T-cell (primary cell): Measurements from ENCODE around the gene WIPF2. TPM values are rescaled to one million over a fixed set of nuclear protein-coding genes. Genes with fewer than 3 reads are reported as not detected.

Experiments used
- ATAC-seq, 4 experiments: fragments of 200-7000 bp in 3 of 4; fragments of 150-1000 bp in 1 of 4; cut with Tn5 transposase; replicated peaks in 1 of 4; 1 replicate in 3 of 4; 2 replicates in 1 of 4; pipeline ENCODE4 v1.10.0; 2021; ENCODE audit warnings: moderate library complexity in 3 of 4, mild to moderate bottlenecking in 2 of 4, moderate number of reproducible peaks in 1 of 4
- CTCF ChIA-PET, 2 donors: fragments of 300-600 bp; sonication (Branson Sonifier 250); formaldehyde crosslinking; loops; one replicate each; lab custom pipeline; 2022; ENCODE audit warnings: antibody characterized with exemption in 2 of 2; lab: Charles Lee
- POLR2A ChIA-PET, 2 donors: fragments of 300-600 bp; sonication (Branson Sonifier 250); formaldehyde crosslinking; loops; one replicate each; lab custom pipeline; 2022; ENCODE audit warnings: antibody characterized with exemption in 2 of 2; lab: Charles Lee
- DNase-seq, 35 experiments: peaks; one replicate each; pipeline versions ENCODE4 v3.0.0 to v3.0.0-alpha.2; 2013 to 2023
- H3K27ac ChIP-seq: one replicate; pipeline ENCODE4 v1.5.1; 2013; ENCODE audit warnings: low read length
- H3K27me3 ChIP-seq, 2 experiments: replicated peaks in 1 of 2; 1 replicate in 1 of 2; 2 replicates in 1 of 2; pipeline versions ENCODE4 v1.6.1 to v1.7.0; 2013; ENCODE audit warnings: low read length in 1 of 2, mixed read lengths in 1 of 2; ENCODE audit not compliant: control insufficient read depth in 2 of 2, insufficient read depth in 2 of 2; ENCODE audit errors: extremely low read depth in 1 of 2
- H3K36me3 ChIP-seq, 2 donors: 1 replicate in 1 of 2; 2 replicates in 1 of 2; pipeline versions ENCODE4 v1.6.1 to v1.7.0; 2013; ENCODE audit warnings: low read length in 1 of 2; ENCODE audit not compliant: control insufficient read depth in 2 of 2, insufficient read depth in 1 of 2; ENCODE audit errors: extremely low read depth in 1 of 2
- H3K4me1 ChIP-seq, 2 experiments: 1 replicate in 1 of 2; 2 replicates in 1 of 2; pipeline versions ENCODE4 v1.6.1 to v1.7.0; 2013; ENCODE audit warnings: low read length in 2 of 2, mixed read lengths in 1 of 2; ENCODE audit not compliant: insufficient read depth in 2 of 2, control insufficient read depth in 1 of 2; ENCODE audit errors: extremely low read depth in 1 of 2
- H3K4me3 ChIP-seq, 2 donors: 1 replicate in 1 of 2; 2 replicates in 1 of 2; pipeline versions ENCODE4 v1.5.1 to v1.7.0; 2013; ENCODE audit warnings: mild to moderate bottlenecking in 2 of 2, low read length in 1 of 2, moderate library complexity in 1 of 2; ENCODE audit not compliant: control insufficient read depth in 1 of 2; ENCODE audit errors: extremely low read depth in 1 of 2
- H3K9me3 ChIP-seq: 2 replicates; pipeline ENCODE4 v1.7.0; 2013
- H3K27ac Mint-ChIP-seq, 2 donors: one replicate each; pipeline ENCODE4 v1.8.0; 2020 to 2021; ENCODE audit warnings: mild to moderate bottlenecking in 2 of 2, mixed read lengths in 2 of 2
- H3K27me3 Mint-ChIP-seq, 2 donors: one replicate each; pipeline ENCODE4 v1.8.0; 2021 to 2022; ENCODE audit warnings: mixed read lengths in 2 of 2
- H3K36me3 Mint-ChIP-seq: one replicate; pipeline ENCODE4 v1.8.0; 2021; ENCODE audit warnings: mixed read lengths
- H3K4me1 Mint-ChIP-seq, 3 donors: one replicate each; pipeline ENCODE4 v1.8.0; 2020 to 2022; ENCODE audit warnings: mixed read lengths in 3 of 3, mild to moderate bottlenecking in 1 of 3
- H3K4me3 Mint-ChIP-seq, 3 donors: one replicate each; pipeline ENCODE4 v1.8.0; 2020 to 2022; ENCODE audit warnings: mild to moderate bottlenecking in 3 of 3, mixed read lengths in 3 of 3, moderate library complexity in 3 of 3
- H3K9me3 Mint-ChIP-seq, 3 donors: one replicate each; pipeline ENCODE4 v1.8.0; 2020 to 2022; ENCODE audit warnings: mixed read lengths in 3 of 3
- WGBS: methylation state at CpG from one replicate; pipeline ENCODE4 v1.1.5; 2013; ENCODE audit warnings: missing lambda C conversion rate; ENCODE audit not compliant: insufficient coverage; 5-methylcytosine and 5-hydroxymethylcytosine counted together
- total RNA-seq, 35 experiments: library from RNA in 6 of 35; stranded (reverse) in 6 of 35; fragments of 120-200 nt in 1 of 35; gene quantifications; one replicate each; pipeline versions ENCODE4 v1.2.1 to v1.2.4 and lab custom pipeline; 2013 to 2026

The WIPF2 gene
- total RNA-seq, 5 donors from 2014 or later (not counting 1 experiment from before 2014, with no cell fraction given), result 23.1 to 42.1 (median 32.1) TPM

DNA sequence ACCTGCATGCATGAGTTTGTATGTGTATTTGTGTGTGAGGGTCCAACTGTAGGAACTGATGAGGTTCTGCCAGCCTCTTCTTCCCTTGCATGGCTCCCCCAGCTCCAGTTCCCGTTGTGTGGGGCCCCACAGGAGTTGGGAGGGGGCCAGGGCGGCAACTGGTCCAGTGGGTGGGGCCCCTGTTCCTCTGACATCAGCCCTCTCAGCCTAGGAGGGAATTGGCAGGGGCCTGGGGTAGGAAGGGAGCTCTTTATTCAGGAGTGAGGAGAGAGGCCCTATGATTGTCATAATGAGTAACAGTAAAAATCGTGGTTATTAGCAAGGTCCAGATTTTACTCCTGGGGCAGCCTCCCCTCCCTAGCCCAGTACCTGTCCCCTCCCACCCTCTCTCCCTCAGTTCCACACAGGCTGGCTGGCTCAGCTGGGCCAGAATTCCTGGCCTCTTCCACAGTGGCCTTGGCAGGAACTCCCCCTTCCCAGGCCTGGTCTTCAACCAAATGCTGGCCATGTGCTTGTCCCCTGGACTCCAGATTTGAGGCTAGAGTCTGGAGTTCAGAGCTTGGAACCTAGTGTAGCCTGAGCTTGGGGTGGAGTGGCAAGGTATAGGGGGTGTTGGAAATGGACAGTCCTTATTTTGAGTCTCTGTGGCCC lies 108.8 kb downstream of the WIPF2 start:
- Mint-ChIP-seq H3K36me3 (peaks cover 17% of the 10 kb centered on the region), H3K27ac (peak overlapping the region; percentile 99 to 100), H3K27me3 (no peaks in the 10 kb centered on the region), H3K4me1 (peaks cover 87 to 96% (median 94%) of the 10 kb centered on the region in 3 donors), H3K4me3 (peak overlapping the region; percentile 79 to 91 (median 89)), H3K9me3 (no peaks in the 10 kb centered on the region)
- ATAC-seq (no peak), DNase-seq (no peak)
- peaks cover 79 to 96% of the 10 kb centered on the region in 2 experiments for H3K4me1 ChIP-seq
- H3K4me3 ChIP-seq, result peak overlapping the region in 1 of 2 donors; percentile 44
- WGBS, result 24% methylated on average over 2 of the region's 3 CpGs
- H3K27ac ChIP-seq, result peak overlapping the region; percentile 99
- H3K9me3 ChIP-seq, result no peaks in the 10 kb centered on the region
- peaks cover 9 to 23% of the 10 kb centered on the region in 2 donors for H3K36me3 ChIP-seq
- no peaks in the 10 kb centered on the region for H3K27me3 ChIP-seq
- CTCF ChIA-PET, result interaction anchor here in 1 of 2 donors (0.5 to 0.8 kb wide), 2 partner anchors 11 to 125 kb away, joined by 3 read pairs; no protein-coding TSS in a partner anchor
- POLR2A ChIA-PET, result interaction anchor here (0.6 to 0.9 kb wide), 6 partner anchors 10 to 232 kb away, joined by 3 to 7 read pairs (median 4); no protein-coding TSS in a partner anchor

DNA sequence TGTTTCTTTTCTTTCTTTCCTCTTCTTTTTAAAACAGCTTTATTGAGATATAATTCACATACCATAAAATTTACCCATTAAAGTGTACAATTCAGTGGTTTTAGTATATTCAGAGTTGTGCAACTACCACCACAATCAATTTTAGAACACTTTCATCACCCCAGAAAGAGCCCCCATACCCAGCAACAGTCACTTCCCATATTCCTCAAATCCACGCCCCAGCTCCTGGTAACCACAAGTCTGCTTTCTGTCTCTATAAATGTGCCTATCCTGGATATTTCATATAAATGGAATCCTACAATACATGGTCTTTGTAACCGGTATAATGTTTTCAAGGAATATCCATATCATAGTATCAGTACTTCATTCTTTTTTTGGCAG lies 109.3 kb downstream of the WIPF2 start:
- Histone ChIP-seq H3K9me3 (no peaks in the 10 kb centered on the region), H3K4me1 (peaks cover 75 to 96% of the 10 kb centered on the region in 2 experiments), H3K4me3 (no peak overlapping the region), H3K36me3 (peaks cover 9 to 26% of the 10 kb centered on the region in 2 donors), H3K27ac (peak overlapping the region; percentile 99), H3K27me3 (no peaks in the 10 kb centered on the region)
- CTCF ChIA-PET, result no interaction called here
- no peaks in the 10 kb centered on the region for H3K9me3 Mint-ChIP-seq
- peak overlapping the region; percentile 94 to 99 for H3K27ac Mint-ChIP-seq
- WGBS, result no CpG with 5 or more reads among the region's 2 CpGs
- H3K36me3 Mint-ChIP-seq, result peaks cover 17% of the 10 kb centered on the region
- DNase-seq (no peak), ATAC-seq (no peak)
- H3K4me1 Mint-ChIP-seq, result peaks cover 84 to 96% (median 94%) of the 10 kb centered on the region in 3 donors
- no peaks in the 10 kb centered on the region for H3K27me3 Mint-ChIP-seq
- peak overlapping the region; percentile 40 to 62 (median 57) for H3K4me3 Mint-ChIP-seq
- POLR2A ChIA-PET, result interaction anchor here (0.6 to 0.9 kb wide), 6 partner anchors 11 to 232 kb away, joined by 3 to 7 read pairs (median 4); no protein-coding TSS in a partner anchor

DNA sequence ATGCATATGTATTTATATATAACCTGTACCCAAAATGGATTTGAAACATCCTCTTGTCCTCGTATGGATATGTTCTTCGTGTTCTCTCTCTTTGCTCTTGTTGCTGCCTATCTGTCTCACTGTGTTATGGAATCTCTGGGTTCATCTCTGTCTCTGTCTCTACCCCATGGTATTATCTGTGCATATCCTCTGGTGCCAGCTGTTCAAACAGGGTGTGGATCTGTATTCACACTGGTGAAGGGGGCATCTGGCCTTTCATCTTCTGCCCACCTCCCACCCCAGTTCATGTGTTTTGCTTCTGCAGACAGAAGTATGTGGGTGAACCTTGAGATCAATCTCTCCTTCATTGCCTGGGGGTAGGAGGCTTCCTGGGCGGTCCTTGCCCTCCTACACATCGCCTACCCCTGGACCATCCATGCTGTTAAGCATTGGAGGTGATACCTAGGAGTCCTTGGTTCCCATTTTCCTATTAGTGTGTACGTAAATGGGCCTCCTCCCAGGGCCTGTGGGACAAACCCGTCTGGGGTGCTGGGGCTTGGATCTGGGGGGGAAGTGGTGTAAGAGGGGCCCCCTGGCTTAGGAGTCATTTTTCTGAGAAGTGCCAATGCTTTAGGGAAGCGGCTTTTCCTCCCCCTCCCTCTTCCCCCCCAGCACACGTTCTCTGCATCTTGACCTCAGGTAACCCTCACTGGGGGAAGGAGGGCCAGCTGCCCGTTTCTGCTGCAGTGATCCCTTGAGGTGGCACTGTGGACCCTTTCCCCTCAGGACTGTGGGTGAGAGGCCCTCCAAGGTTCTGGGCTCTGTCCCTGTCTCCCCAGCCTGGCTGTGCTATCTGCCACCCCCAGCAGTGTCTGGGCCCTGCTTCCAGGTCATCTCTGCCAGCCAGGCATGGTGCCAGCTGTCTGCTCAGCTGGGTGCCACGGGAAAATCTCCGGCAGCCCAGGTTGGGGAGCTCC lies 111.0 kb downstream of the WIPF2 start:
- Histone ChIP-seq H3K4me3 (peak overlapping the region; percentile 12 to 35), H3K27ac (peak overlapping the region; percentile 30), H3K9me3 (no peaks in the 10 kb centered on the region), H3K36me3 (peaks cover 9 to 24% of the 10 kb centered on the region in 2 donors), H3K27me3 (no peaks in the 10 kb centered on the region), H3K4me1 (peaks cover 71 to 96% of the 10 kb centered on the region in 2 experiments)
- H3K4me1 Mint-ChIP-seq, result peaks cover 87 to 95% (median 95%) of the 10 kb centered on the region in 3 donors
- WGBS, result 29% methylated on average over 2 of the region's 11 CpGs
- H3K27ac Mint-ChIP-seq, result peak overlapping the region; percentile 79 to 99
- ChIA-PET POLR2A (interaction anchor here (0.6 to 1.5 kb wide), 2 partner anchors 11 to 12 kb away, joined by 3 read pairs; no protein-coding TSS in a partner anchor), CTCF (interaction anchor here in 1 of 2 donors (0.6 to 0.9 kb wide), 2 partner anchors 9 to 73 kb away, joined by 3 to 4 read pairs; no protein-coding TSS in a partner anchor)
- ATAC-seq (peak in 2 of 4 experiments; percentile 4 to 9), DNase-seq (peak in 2 of 35 experiments; percentile 49 to 60)
- no peaks in the 10 kb centered on the region for H3K27me3 Mint-ChIP-seq
- peak overlapping the region; percentile 35 to 62 (median 49) for H3K4me3 Mint-ChIP-seq
- H3K36me3 Mint-ChIP-seq, result peaks cover 21% of the 10 kb centered on the region
- H3K9me3 Mint-ChIP-seq, result no peaks in the 10 kb centered on the region

DNA sequence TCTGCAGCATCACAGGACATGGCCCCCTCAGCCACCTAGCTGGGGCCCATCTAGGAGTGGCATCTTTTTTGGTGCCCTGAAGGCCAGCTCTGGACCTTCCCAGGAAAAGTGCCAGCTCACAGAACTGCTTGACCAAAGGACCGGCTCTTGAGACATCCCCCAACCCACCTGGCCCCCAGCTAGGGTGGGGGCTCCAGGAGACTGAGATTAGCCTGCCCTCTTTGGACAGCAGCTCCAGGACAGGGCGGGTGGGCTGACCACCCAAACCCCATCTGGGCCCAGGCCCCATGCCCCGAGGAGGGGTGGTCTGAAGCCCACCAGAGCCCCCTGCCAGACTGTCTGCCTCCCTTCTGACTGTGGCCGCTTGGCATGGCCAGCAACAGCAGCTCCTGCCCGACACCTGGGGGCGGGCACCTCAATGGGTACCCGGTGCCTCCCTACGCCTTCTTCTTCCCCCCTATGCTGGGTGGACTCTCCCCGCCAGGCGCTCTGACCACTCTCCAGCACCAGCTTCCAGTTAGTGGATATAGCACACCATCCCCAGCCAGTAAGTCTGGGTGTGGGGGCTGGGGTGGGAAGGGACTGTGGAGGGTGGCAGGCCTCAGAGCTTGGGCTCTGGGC lies 111.9 kb downstream of the WIPF2 start:
- Mint-ChIP-seq H3K4me3 (peak overlapping the region; percentile 21 to 62 (median 35)), H3K36me3 (peaks cover 22% of the 10 kb centered on the region), H3K27ac (peak overlapping the region; percentile 83 to 99), H3K27me3 (no peaks in the 10 kb centered on the region), H3K4me1 (peaks cover 81 to 90% (median 88%) of the 10 kb centered on the region in 3 donors), H3K9me3 (no peaks in the 10 kb centered on the region)
- Histone ChIP-seq H3K4me1 (peaks cover 64 to 93% of the 10 kb centered on the region in 2 experiments), H3K27ac (peak overlapping the region; percentile 30), H3K27me3 (no peaks in the 10 kb centered on the region), H3K4me3 (no peak overlapping the region), H3K9me3 (no peaks in the 10 kb centered on the region), H3K36me3 (peaks cover 9 to 24% of the 10 kb centered on the region in 2 donors)
- WGBS, result 91% methylated on average over 4 of the region's 10 CpGs
- ATAC-seq (no peak), DNase-seq (no peak)
- CTCF ChIA-PET, result interaction anchor here (0.6 to 0.9 kb wide), 3 partner anchors 9 to 72 kb away, joined by 3 to 4 read pairs (median 3); no protein-coding TSS in a partner anchor
- POLR2A ChIA-PET, result interaction anchor here (0.6 to 1.5 kb wide), 2 partner anchors 12 kb away, joined by 3 read pairs; no protein-coding TSS in a partner anchor

DNA sequence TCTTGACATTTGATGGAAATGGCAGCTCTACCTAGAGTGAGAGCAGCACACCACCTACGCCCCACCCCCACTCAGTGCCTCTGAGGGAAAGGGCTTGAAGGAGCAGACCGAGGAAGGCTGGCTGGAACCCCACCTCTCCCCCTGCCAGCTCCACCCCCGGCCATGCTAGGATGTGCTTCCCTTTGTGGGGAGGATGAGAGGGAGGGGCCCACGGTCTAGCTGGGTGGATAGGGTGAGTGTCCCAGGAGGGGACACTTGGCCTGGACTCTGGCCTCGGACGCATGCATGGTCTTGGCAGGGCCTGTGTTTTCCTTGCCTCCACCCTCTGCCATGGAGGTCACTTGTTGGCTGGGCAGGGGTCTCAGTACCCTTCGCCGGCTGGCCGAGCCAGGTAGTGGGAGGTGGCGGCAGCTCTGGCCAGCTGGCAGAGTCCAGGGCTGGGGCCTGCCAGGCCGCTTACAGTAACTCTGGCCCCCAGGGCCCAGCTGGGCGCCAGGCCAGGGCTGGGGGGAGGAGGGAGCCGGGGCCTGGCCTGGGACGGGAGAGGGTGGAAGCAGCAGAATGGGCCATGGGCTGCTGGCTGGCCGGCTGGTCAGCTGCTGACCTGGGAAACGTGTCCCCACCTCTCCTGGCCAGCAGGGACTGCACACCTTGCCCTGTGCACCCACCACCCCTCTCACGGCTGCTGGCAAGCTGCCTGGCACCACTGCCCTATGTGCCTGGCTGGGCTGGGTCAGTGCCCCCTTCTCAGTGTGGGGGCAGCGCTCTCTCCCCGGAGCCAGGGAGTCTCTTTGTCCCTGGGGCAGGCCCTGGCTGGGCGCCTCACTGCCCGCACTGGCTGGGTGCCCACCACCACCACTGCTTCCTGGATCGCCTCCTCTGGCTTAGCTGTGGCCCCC lies 112.9 kb downstream of the WIPF2 start:
- no peak for DNase-seq
- peaks cover 74 to 83% (median 82%) of the 10 kb centered on the region in 3 donors for H3K4me1 Mint-ChIP-seq
- H3K4me3 Mint-ChIP-seq, result peak overlapping the region in 2 of 3 donors; percentile 15 to 62
- H3K27ac Mint-ChIP-seq, result peak overlapping the region; percentile 83 to 99
- peaks cover 9 to 26% of the 10 kb centered on the region in 2 donors for H3K36me3 ChIP-seq
- ChIA-PET POLR2A (interaction anchor here in 1 of 2 donors (1.5 kb wide), 1 partner anchor 13 kb away, joined by 3 read pairs; no protein-coding TSS in a partner anchor), CTCF (no interaction called here)
- 94% methylated on average over 15 of the region's 22 CpGs for WGBS
- peaks cover 22% of the 10 kb centered on the region for H3K36me3 Mint-ChIP-seq
- no peak overlapping the region for H3K4me3 ChIP-seq
- H3K27me3 Mint-ChIP-seq, result no peaks in the 10 kb centered on the region
- H3K4me1 ChIP-seq, result peaks cover 60 to 88% of the 10 kb centered on the region in 2 experiments
- no peaks in the 10 kb centered on the region for H3K9me3 ChIP-seq
- H3K27me3 ChIP-seq, result no peaks in the 10 kb centered on the region
- no peak overlapping the region for H3K27ac ChIP-seq
- peak in 1 of 4 experiments; percentile 8 for ATAC-seq
- no peaks in the 10 kb centered on the region for H3K9me3 Mint-ChIP-seq
